AG04449 (cell line): Measurements from ENCODE around the gene NCAM2.

Experiments
- CTCF ChIA-PET: fragments of 350-600 bp; formaldehyde crosslinking; extraction: SDS; loops from one replicate; lab custom pipeline; 2021; ENCODE audit warnings: antibody characterized with exemption; lab: Yijun Ruan, JAX
- POLR2A ChIA-PET: fragments of 400-600, 350-600 bp; formaldehyde crosslinking; extraction: SDS; loops from one replicate; lab custom pipeline; 2020; ENCODE audit warnings: antibody characterized with exemption, inconsistent platforms; lab: Yijun Ruan, JAX
- DNase-seq: peaks from one replicate; pipeline ENCODE4 v3.0.0-alpha.2; 2010; ENCODE audit warnings: low read depth, low spot score
- H3K4me3 ChIP-seq: 2 replicates; pipeline ENCODE4 v1.5.1; 2011; ENCODE audit warnings: low read depth, mild to moderate bottlenecking, control low read depth, low read length
- CTCF ChIP-seq: IDR thresholded peaks from one replicate; pipeline ENCODE4 v1.5.1; 2011; ENCODE audit warnings: mild to moderate bottlenecking, moderate library complexity, low read length, control low read depth, inconsistent platforms; ENCODE audit not compliant: insufficient read depth; ENCODE audit errors: missing control alignments

Gene NCAM2

DNA sequence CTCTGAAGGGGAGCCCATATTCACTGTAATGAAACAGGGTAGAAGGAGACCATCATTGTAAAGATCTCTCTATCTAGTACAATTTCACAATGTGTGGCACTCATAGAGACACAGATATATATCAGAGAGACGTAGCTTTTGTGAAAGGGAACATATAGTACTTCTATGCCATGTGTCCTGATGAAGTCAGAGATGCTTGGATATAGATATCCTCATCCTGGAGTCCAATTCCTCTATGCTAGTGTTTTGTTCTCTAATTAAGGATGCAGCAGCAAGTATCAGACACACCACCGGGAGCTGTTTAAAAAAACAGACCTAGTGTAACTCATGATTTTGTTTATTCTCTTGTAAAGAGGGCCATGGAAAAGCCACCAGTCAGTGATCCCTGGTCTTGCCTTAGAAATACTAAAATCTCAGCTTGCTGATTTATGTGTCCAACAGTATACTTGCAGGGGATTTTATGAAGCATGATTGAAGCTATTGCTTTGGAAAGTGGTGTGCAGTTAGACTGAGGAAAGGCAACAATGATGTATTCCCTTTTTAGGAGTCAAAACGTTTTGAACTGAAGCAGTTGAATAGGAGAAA lies 2.5 kb downstream of the NCAM2 start:
- no peak overlapping the region for H3K4me3 ChIP-seq
- no peak for TF ChIP-seq CTCF
- DNase-seq: no peak
- ChIA-PET CTCF (interaction anchor here (0.7 to 4.2 kb wide), 20 partner anchors 10 to 1791 kb away, joined by 3 to 44 read pairs (median 6); no protein-coding TSS in a partner anchor), POLR2A (no interaction called here)

DNA sequence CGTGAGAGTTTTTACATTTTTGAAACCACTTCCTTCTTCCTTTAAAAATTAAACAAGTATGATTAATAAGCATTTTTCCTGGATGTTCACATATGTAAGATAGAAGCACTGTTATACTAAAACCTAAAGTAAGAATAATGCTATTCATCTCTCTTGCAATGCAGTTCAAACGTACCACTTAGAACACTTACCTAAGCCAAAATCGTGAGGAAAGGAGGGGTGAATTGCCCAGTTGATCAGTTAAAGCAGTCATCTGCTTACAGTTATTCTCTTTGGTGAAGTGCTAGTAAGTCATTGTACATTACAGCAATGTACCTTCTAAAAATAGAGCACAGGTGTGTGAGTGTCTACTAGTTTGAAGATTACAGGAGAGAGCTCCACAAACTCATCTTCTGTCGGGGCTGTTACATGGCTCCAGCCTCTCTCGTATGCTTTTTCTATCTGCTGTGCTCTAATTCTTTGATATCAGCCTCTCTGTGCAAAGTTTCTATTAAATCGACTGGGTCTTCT lies 3.4 kb downstream of the NCAM2 start:
- ChIA-PET CTCF (interaction anchor here (0.9 to 4.2 kb wide), 9 partner anchors 9 to 920 kb away, joined by 3 to 44 read pairs (median 5); no protein-coding TSS in a partner anchor), POLR2A (no interaction called here)
- no peak for TF ChIP-seq CTCF
- H3K4me3 ChIP-seq: no peak overlapping the region
- no peak for DNase-seq

DNA sequence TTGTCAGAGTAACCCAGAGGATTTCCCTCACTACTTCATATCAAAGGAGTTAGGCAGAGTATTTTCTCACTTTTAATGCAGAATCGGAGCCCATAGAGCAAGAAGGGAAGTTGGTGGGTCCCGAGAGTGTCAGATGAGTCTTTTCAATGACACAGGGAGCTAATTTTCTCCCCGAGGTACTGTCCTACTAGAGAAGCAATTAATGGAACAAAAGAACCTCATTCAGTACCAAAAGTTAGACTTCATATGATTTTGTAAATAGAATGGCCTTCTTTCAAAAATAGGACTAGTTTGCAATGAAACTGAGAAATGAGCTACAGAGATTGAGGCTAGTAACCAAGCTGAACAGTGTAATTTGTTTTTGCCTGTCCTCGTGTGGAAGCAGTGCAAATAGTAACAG lies 3.9 kb downstream of the NCAM2 start:
- ChIA-PET CTCF (interaction anchor here (0.9 to 2.5 kb wide), 8 partner anchors 9 to 1790 kb away, joined by 3 to 8 read pairs (median 4); no protein-coding TSS in a partner anchor), POLR2A (no interaction called here)
- no peak for TF ChIP-seq CTCF
- H3K4me3 ChIP-seq: no peak overlapping the region
- no peak for DNase-seq

DNA sequence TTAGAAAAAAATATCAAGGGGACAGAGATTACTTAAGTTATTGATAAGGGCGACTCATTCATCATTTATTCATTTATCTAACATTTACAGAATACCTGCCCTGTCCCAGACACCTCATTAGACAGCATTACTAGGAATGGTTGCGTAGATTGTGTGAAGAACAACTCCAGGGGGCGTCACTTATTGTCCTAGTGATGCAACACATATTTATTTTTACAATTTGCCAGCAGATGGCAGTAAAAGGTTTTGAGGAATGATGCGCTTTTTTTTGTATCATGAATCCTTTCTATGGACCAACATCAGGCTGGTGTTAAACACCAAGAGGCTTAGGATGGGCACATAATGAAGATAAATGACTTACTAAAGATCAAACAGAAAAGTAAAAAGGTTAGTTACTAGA lies 5.5 kb downstream of the NCAM2 start:
- ChIA-PET POLR2A (no interaction called here), CTCF (interaction anchor here (0.7 to 2.5 kb wide), 24 partner anchors 9 to 1788 kb away, joined by 3 to 20 read pairs (median 4); no protein-coding TSS in a partner anchor)
- H3K4me3 ChIP-seq: no peak overlapping the region
- no peak for DNase-seq
- peak; percentile 33 for TF ChIP-seq CTCF

DNA sequence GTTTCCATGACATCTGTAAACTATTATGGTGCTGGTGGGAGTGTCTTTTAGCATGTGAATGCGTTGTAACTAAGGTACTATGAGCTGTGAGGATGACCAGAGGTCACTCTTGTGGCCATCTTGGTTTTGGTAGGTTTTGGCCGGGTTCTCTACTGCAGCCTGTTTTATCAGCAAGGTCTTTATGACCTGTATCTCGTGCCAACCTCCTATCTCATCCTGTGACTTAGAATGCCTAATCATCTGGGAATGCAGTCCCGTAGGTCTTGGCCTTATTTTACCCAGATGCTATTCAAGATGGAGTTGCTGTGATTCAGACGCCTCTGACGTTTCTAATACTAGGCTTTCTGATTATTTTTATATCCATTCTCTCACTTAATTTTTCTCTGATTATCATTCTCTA lies 9.4 kb downstream of the NCAM2 start:
- ChIA-PET POLR2A (no interaction called here), CTCF (interaction anchor here (0.8 to 1.0 kb wide), 2 partner anchors 94 to 1784 kb away, joined by 3 read pairs; no protein-coding TSS in a partner anchor)
- TF ChIP-seq CTCF: no peak
- H3K4me3 ChIP-seq: no peak overlapping the region
- no peak for DNase-seq

DNA sequence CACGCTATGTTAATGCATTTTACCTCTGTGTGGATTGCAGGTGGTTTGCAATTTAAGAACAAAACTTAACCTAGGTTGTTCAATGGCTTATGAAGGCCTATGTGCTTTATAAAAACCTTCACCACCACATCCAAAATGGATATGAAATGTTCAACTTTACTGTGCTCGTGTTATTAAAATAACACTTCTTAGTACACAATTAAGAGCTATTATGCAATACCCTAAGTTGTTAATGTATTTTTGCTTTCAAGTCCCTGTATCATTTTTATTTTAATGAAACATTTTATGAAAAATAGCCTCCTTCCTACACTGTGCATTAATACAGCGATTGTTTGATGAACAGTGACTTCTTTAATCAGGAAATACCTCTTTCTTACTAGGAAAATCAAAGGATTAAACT lies 12.0 kb downstream of the NCAM2 start:
- no peak for TF ChIP-seq CTCF
- no peak for DNase-seq
- CTCF ChIA-PET: interaction anchor here (1.3 to 2.2 kb wide), 3 partner anchors 8 to 1782 kb away, joined by 4 to 7 read pairs (median 5); no protein-coding TSS in a partner anchor
- POLR2A ChIA-PET: no interaction called here
- H3K4me3 ChIP-seq: no peak overlapping the region
